Calu3 (cell line): ENCODE measurements around the gene RNPS1. TPM values are rescaled to one million over a fixed set of nuclear protein-coding genes. Genes with fewer than 3 reads are reported as not detected.

Source experiments
- BruUV-seq: library from RNA; stranded (reverse); fragments of 400-500 nt; replicated peaks from 2 replicates; lab custom pipeline; 2021; lab: Mats Ljungman, UMichigan
- CTCF ChIA-PET: fragments of 300-600 bp; sonication (Branson Sonifier 250); formaldehyde crosslinking; loops from one replicate; lab custom pipeline; 2022; ENCODE audit warnings: antibody characterized with exemption; lab: Charles Lee
- DNase-seq: peaks from one replicate; pipeline ENCODE4 v3.0.0; 2022
- H3K27ac Mint-ChIP-seq: one replicate; pipeline ENCODE4 v1.8.0; 2022; ENCODE audit warnings: mixed read lengths; ENCODE audit not compliant: unreplicated experiment
- H3K27me3 Mint-ChIP-seq: one replicate; pipeline ENCODE4 v1.8.0; 2022; ENCODE audit warnings: mixed read lengths; ENCODE audit not compliant: unreplicated experiment
- H3K36me3 Mint-ChIP-seq: one replicate; pipeline ENCODE4 v1.8.0; 2022; ENCODE audit warnings: mild to moderate bottlenecking, moderate library complexity, mixed read lengths; ENCODE audit not compliant: insufficient read depth, unreplicated experiment
- H3K4me1 Mint-ChIP-seq: one replicate; pipeline ENCODE4 v1.8.0; 2022; ENCODE audit warnings: mild to moderate bottlenecking, low read depth, mixed read lengths; ENCODE audit not compliant: unreplicated experiment
- H3K4me3 Mint-ChIP-seq: one replicate; pipeline ENCODE4 v1.8.0; 2022; ENCODE audit warnings: mild to moderate bottlenecking, low read depth, moderate library complexity, mixed read lengths; ENCODE audit not compliant: unreplicated experiment
- H3K9me3 Mint-ChIP-seq: one replicate; pipeline ENCODE4 v1.8.0; 2022; ENCODE audit warnings: low read depth, mixed read lengths; ENCODE audit not compliant: unreplicated experiment
- intact Hi-C: fragments of 100-400 bp; cut with micrococcal nuclease; formaldehyde crosslinking; loops from one replicate; pipeline ENCODE4 v1.10.0; 2022; ENCODE audit not compliant: unreplicated experiment
- total RNA-seq: library from RNA; stranded (reverse); gene quantifications from 2 replicates; pipeline ENCODE4 v1.2.3, GENCODE V29; 2022
- TF ChIP-seq, protein P1 (sequence below): fragments of 200-600 bp; IDR thresholded peaks from one replicate; pipeline ENCODE4 v1.8.0; 2022; ENCODE audit warnings: antibody characterized with exemption; ENCODE audit not compliant: unreplicated experiment

Gene RNPS1
- total RNA-seq, 1 experiment from 2014 or later = 287 TPM

- Mint-ChIP-seq H3K27ac (no peak overlapping the region), H3K27me3 (no peaks in the 10 kb centered on the region), H3K4me1 (peaks cover 8% of the 10 kb centered on the region), H3K36me3 (peaks cover 77% of the 10 kb centered on the region), H3K4me3 (no peak overlapping the region), H3K9me3 (no peaks in the 10 kb centered on the region)
- TF ChIP-seq, protein P1, sequence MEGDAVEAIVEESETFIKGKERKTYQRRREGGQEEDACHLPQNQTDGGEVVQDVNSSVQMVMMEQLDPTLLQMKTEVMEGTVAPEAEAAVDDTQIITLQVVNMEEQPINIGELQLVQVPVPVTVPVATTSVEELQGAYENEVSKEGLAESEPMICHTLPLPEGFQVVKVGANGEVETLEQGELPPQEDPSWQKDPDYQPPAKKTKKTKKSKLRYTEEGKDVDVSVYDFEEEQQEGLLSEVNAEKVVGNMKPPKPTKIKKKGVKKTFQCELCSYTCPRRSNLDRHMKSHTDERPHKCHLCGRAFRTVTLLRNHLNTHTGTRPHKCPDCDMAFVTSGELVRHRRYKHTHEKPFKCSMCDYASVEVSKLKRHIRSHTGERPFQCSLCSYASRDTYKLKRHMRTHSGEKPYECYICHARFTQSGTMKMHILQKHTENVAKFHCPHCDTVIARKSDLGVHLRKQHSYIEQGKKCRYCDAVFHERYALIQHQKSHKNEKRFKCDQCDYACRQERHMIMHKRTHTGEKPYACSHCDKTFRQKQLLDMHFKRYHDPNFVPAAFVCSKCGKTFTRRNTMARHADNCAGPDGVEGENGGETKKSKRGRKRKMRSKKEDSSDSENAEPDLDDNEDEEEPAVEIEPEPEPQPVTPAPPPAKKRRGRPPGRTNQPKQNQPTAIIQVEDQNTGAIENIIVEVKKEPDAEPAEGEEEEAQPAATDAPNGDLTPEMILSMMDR = no peak
- BruUV-seq = no TSS peak
- intact Hi-C loops = no loop called here
- CTCF ChIA-PET = no interaction called here
- no peak for DNase-seq
Observed at GRCh38 chr16:2238150-2238837, 29.6 kb downstream of the RNPS1 start.

DNA sequence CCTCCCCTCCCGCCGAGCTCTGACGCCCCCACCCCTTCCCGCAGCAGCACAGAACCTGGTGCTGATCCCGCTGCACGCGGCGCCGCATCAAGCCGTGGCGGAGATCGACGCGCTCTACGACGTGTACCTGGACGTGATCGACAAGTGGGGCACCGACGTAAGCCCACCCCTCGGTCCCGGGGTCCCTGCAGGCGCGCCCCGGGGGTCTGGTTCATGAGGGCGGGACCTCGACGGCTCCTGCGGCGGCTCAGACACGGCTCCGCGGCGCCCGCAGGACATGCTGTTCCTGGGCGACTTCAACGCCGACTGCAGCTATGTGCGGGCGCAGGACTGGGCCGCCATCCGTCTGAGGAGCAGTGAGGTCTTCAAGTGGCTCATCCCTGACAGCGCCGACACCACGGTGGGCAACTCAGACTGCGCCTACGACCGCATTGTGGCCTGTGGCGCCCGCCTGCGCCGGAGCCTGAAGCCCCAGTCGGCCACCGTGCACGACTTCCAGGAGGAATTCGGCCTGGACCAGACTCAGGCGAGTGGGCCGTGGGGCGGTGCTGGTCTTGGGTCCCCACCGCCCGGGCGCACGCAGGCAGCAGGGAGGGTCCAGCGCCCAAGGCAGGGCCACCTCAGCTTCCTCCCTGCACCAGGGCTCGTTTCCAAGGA is 30.3 kb downstream of the RNPS1 start:
- intact Hi-C loops = no loop called here
- no TSS peak for BruUV-seq
- no peaks in the 10 kb centered on the region for H3K27me3 Mint-ChIP-seq
- H3K4me1 Mint-ChIP-seq = peaks cover 8% of the 10 kb centered on the region
- H3K36me3 Mint-ChIP-seq = peaks cover 70% of the 10 kb centered on the region
- no peak overlapping the region for H3K4me3 Mint-ChIP-seq
- TF ChIP-seq, protein P1 = no peak
- no peak for DNase-seq
- H3K27ac Mint-ChIP-seq = no peak overlapping the region
- CTCF ChIA-PET = no interaction called here
- no peaks in the 10 kb centered on the region for H3K9me3 Mint-ChIP-seq

DNA sequence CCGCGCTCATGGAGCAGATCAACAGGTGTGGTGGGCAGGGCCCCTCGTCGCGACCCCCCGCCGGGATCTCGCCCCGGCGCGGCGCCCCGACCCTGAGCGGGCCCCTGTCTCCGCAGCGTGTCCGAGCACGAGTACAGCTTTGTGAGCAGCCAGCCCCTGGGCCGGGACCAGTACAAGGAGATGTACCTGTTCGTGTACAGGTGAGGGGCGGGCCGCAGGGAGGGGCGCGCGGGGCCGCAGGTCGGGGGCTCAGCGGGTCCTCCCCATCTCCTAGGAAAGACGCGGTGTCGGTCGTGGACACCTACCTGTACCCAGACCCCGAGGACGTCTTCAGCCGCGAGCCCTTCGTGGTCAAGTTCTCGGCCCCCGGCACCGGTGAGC is 30.8 kb downstream of the RNPS1 start:
- no TSS peak for BruUV-seq
- no peak for DNase-seq
- no peak overlapping the region for H3K4me3 Mint-ChIP-seq
- H3K36me3 Mint-ChIP-seq = peaks cover 70% of the 10 kb centered on the region
- no peak overlapping the region for H3K27ac Mint-ChIP-seq
- CTCF ChIA-PET = no interaction called here
- TF ChIP-seq, protein P1 = no peak
- intact Hi-C loops = no loop called here
- peaks cover 8% of the 10 kb centered on the region for H3K4me1 Mint-ChIP-seq
- H3K27me3 Mint-ChIP-seq = no peaks in the 10 kb centered on the region
- H3K9me3 Mint-ChIP-seq = no peaks in the 10 kb centered on the region

DNA sequence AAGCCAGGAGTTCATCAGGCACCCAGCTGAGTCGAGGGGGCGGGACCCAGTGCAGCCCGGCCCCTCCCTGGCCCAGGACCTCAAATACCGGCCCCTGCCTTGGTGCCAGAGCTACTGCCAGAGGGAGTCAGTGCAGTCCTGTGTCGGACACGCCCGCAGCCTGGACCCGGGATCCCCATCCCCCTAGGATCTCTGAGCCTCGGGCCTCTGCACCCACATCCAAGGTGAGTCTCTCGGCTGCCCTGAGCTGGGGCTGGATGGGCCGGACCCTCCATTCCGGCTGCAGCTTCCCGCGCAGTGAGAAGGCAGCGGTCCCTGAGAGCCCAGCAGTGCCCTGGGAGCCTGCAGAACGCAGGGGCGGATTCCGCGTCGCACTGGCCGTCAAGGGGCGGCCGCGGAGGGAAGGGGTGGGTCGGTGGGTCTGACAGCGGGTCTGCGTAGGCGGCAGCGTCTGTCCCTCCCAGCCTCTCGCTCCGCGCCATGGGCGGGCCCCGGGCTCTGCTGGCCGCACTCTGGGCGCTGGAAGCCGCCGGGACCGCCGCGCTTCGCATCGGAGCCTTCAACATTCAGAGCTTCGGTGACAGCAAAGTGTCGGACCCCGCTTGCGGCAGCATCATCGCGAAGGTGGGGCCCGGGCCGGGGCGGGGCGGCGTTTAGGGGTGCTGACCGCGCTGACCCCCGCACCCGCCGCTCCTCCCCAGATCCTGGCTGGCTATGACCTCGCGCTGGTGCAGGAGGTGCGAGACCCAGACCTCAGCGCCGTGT is 31.4 kb downstream of the RNPS1 start, which contains the start of gene DNASE1L2:
DNASE1L2 (plus strand) TSS at position 108 of the 765 bp plus-strand sequence; CDS start at position 481, 373 bp downstream.
- intact Hi-C loops = no loop called here
- no peak for DNase-seq
- Mint-ChIP-seq H3K4me1 (peaks cover 8% of the 10 kb centered on the region), H3K27ac (peak within 1 kb of the TSS; percentile 31), H3K9me3 (no peaks in the 10 kb centered on the region), H3K36me3 (peaks cover 69% of the 10 kb centered on the region), H3K27me3 (no peaks in the 10 kb centered on the region), H3K4me3 (peak within 1 kb of the TSS; percentile 32)
- BruUV-seq = no TSS peak
- CTCF ChIA-PET = no interaction called here
- TF ChIP-seq, protein P1 = no peak
